ENCODE results near the gene POLR1C.

- no peak for TF ChIP-seq POLR2A (IDR thresholded peaks at IDR 0.05)
- TF ChIP-seq CTCF (IDR thresholded peaks at IDR 0.05): no peak
- TF ChIP-seq POLR2AphosphoS5 (IDR thresholded peaks at IDR 0.05; ENCODE audit: insufficient read depth in 1 of 2, low read depth in 1 of 2): no peak
These were observed 48.6 kb upstream of the POLR1C start for GRCh38 chr6:43468240-43468639.
